Activated CD8-positive, alpha-beta memory T cell treated with anti-CD3 and anti-CD28 coated beads for 1 hour (primary cell): ENCODE measurements around the gene H19.
A peak's percentile ranks its signal among the peaks of the same experiment; 100 is the strongest.

ENCODE experiments used
- DNase-seq, 2 donors: peaks; one replicate each; pipeline ENCODE4 v3.0.0-alpha.2; 2020; ENCODE audit warnings: low read depth in 1 of 2; ENCODE audit errors: extremely low read depth in 1 of 2

H19 gene

GRCh38 chr11:1948389-1948788 lies 49.3 kb downstream of the H19 start:
- DNase-seq: no peak

- no peak for DNase-seq
These were observed 49.9 kb downstream of the H19 start for GRCh38 chr11:1947592-1948237.

DNA sequence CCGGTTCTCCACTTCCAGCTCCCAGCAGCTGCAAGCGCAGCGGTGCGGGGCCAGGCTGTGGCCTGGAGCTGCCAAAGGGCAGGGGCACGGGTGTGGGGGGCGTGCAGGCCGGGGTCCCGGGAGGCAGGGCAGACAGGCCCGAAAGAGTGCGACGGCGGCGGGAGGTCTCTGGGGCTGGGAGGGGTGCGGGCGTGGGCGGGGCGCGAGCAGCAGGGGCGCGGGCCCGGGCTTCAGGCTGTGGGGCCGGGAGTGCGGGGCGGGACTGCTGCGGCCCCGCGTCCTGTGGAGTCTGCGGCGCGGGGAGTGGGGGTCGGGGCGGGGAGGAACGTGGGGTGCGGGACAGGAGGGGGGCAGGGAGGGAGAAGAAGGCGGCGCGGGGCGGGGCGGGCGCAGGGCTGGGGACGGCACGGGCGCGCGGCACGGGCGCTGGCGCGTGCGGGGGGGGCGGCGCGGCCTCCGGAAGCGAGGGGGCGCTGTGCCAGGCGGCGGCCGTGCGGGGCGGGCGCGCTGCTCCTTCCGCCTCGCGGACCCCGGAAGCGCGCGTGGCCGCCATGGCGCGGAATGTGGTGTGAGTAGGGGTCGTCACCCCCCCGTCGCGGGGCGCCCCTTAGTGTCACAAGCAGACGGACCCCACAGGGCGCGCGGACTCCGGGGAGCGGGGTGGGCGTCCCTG lies 50.7 kb downstream of the H19 start, which contains the start of gene MRPL23:
Gene MRPL23 (plus strand): TSS at position 521 of the 673 bp plus-strand sequence. CDS start 31 bp downstream, at position 552.
- peak in 1 of 2 donors; percentile 14 for DNase-seq
